Panc1 (cell line): Measurements from ENCODE around the gene NEK6.
"Not testable (repeated sequence)": the region's sequence is repeated elsewhere in the genome, so short reads cannot be mapped to it uniquely, and the experiment has no call there.

Source experiments
- POLR2AphosphoS5 ChIP-seq: IDR thresholded peaks from 2 replicates; pipeline ENCODE4 v1.6.1; 2012; ENCODE audit warnings: mild to moderate bottlenecking, low read depth, low read length, moderate library complexity
- SIN3A ChIP-seq: IDR thresholded peaks from 2 replicates; pipeline ENCODE4 v1.6.1; 2012; ENCODE audit warnings: low read depth, mild to moderate bottlenecking, low read length, moderate library complexity, borderline replicate concordance; ENCODE audit not compliant: insufficient read depth
- TF ChIP-seq, protein P1 (sequence below): fragments of 450-650 bp; IDR thresholded peaks from 2 replicates; pipeline ENCODE4 v1.5.1; 2017; ENCODE audit warnings: mild to moderate bottlenecking

DNA sequence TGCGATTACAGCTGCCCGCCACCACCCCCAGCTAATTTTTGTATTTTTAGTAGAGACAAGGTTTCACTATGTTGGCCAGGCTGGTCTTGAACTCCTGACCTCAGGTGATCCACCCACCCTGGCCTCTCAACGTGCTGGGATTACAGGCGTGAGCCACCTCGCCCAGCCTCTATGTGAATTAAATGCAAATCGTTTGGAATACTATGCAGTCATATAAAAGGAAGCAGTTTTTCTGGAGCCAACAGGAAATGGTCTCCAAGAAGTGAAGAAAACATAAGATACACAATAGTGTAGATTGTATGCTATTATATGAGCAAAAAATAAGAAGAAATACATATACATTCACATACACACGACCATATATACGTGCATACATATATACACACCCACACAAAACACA, 4.9 kb upstream of the NEK6 start:
- TF ChIP-seq, protein P1, sequence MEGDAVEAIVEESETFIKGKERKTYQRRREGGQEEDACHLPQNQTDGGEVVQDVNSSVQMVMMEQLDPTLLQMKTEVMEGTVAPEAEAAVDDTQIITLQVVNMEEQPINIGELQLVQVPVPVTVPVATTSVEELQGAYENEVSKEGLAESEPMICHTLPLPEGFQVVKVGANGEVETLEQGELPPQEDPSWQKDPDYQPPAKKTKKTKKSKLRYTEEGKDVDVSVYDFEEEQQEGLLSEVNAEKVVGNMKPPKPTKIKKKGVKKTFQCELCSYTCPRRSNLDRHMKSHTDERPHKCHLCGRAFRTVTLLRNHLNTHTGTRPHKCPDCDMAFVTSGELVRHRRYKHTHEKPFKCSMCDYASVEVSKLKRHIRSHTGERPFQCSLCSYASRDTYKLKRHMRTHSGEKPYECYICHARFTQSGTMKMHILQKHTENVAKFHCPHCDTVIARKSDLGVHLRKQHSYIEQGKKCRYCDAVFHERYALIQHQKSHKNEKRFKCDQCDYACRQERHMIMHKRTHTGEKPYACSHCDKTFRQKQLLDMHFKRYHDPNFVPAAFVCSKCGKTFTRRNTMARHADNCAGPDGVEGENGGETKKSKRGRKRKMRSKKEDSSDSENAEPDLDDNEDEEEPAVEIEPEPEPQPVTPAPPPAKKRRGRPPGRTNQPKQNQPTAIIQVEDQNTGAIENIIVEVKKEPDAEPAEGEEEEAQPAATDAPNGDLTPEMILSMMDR, result not testable (repeated sequence)
- not testable (repeated sequence) for TF ChIP-seq POLR2AphosphoS5, SIN3A
